H9 (cell line): ENCODE data around the gene RGL1. TPM values are rescaled to one million over a fixed set of nuclear protein-coding genes. Genes with fewer than 3 reads are reported as not detected.

Source experiments
- DNase-seq: peaks from one replicate; pipeline ENCODE4 v3.0.0-alpha.2; 2017
- H2AFZ ChIP-seq: one replicate; pipeline ENCODE4 v1.6.1; 2013; ENCODE audit warnings: mild to moderate bottlenecking, low read length, control low read depth, moderate library complexity
- H2AK5ac ChIP-seq: 2 replicates; pipeline ENCODE4 v1.6.1; 2013; ENCODE audit warnings: low read length, control low read depth, mixed read lengths; ENCODE audit not compliant: insufficient read length
- H2BK120ac ChIP-seq: one replicate; pipeline ENCODE4 v1.6.1; 2013; ENCODE audit warnings: low read depth, mild to moderate bottlenecking, low read length, control low read depth, inconsistent platforms; ENCODE audit not compliant: poor library complexity, severe bottlenecking
- H2BK12ac ChIP-seq: 2 replicates; pipeline ENCODE4 v1.6.1; 2013; ENCODE audit warnings: low read length, control low read depth, mixed read lengths, low read depth; ENCODE audit not compliant: insufficient read length
- H2BK15ac ChIP-seq: 2 replicates; pipeline ENCODE4 v1.6.1; 2013; ENCODE audit warnings: low read depth, low read length, control low read depth
- H2BK20ac ChIP-seq: one replicate; pipeline ENCODE4 v1.6.1; 2013; ENCODE audit warnings: low read depth, mild to moderate bottlenecking, low read length, control low read depth, inconsistent platforms; ENCODE audit not compliant: poor library complexity, severe bottlenecking
- H2BK5ac ChIP-seq: 2 replicates; pipeline ENCODE4 v1.6.1; 2013; ENCODE audit warnings: low read length, control low read depth, mixed read lengths; ENCODE audit not compliant: insufficient read length
- H3K14ac ChIP-seq: 2 replicates; pipeline ENCODE4 v1.6.1; 2013; ENCODE audit warnings: low read length, control low read depth; ENCODE audit not compliant: insufficient read depth
- H3K18ac ChIP-seq: 2 replicates; pipeline ENCODE4 v1.6.1; 2013; ENCODE audit warnings: low read depth, mild to moderate bottlenecking, mixed read lengths, low read length, control low read depth; ENCODE audit not compliant: insufficient read length
- H3K23ac ChIP-seq: 2 replicates; pipeline ENCODE4 v1.6.1; 2013; ENCODE audit warnings: low read length, control low read depth, mixed read lengths, low read depth; ENCODE audit not compliant: insufficient read length
- H3K23me2 ChIP-seq: 2 replicates; pipeline ENCODE4 v1.6.1; 2013; ENCODE audit warnings: low read depth, mild to moderate bottlenecking, mixed read lengths, low read length, control low read depth; ENCODE audit not compliant: insufficient read length, poor library complexity, severe bottlenecking
- H3K27ac ChIP-seq: 2 replicates; pipeline ENCODE4 v1.5.1; 2013; ENCODE audit warnings: low read length, control low read depth, mixed read lengths, low read depth; ENCODE audit not compliant: insufficient read length
- H3K27me3 ChIP-seq: 2 replicates; pipeline ENCODE4 v1.6.1; 2013; ENCODE audit warnings: low read length, control low read depth, inconsistent platforms; ENCODE audit not compliant: insufficient read depth
- H3K4ac ChIP-seq: 2 replicates; pipeline ENCODE4 v1.6.1; 2013; ENCODE audit warnings: low read depth, mild to moderate bottlenecking, control low read depth, inconsistent platforms, low read length, moderate library complexity
- H3K4me1 ChIP-seq: 2 replicates; pipeline ENCODE4 v1.6.1; 2013; ENCODE audit warnings: low read length, control low read depth, inconsistent platforms; ENCODE audit not compliant: insufficient read depth
- H3K4me2 ChIP-seq: 2 replicates; pipeline ENCODE4 v1.6.1; 2013; ENCODE audit warnings: low read length, control low read depth, mixed read lengths; ENCODE audit not compliant: insufficient read length, insufficient read depth
- H3K56ac ChIP-seq: 2 replicates; pipeline ENCODE4 v1.6.1; 2013; ENCODE audit warnings: low read depth, mild to moderate bottlenecking, mixed read lengths, low read length, control low read depth; ENCODE audit not compliant: insufficient read length
- H3K79me1 ChIP-seq: 2 replicates; pipeline ENCODE4 v1.6.1; 2013; ENCODE audit warnings: low read depth, mild to moderate bottlenecking, moderate library complexity, low read length, control low read depth, inconsistent platforms; ENCODE audit not compliant: insufficient read depth, poor library complexity, severe bottlenecking
- H3K79me2 ChIP-seq: 2 replicates; pipeline ENCODE4 v1.6.1; 2013; ENCODE audit warnings: low read length, control low read depth, inconsistent platforms; ENCODE audit not compliant: insufficient read depth
- H3K9ac ChIP-seq: 2 replicates; pipeline ENCODE4 v1.6.1; 2013; ENCODE audit warnings: low read length, control low read depth, mixed read lengths; ENCODE audit not compliant: insufficient read length; ENCODE audit errors: extremely low read depth
- H3K9me3 ChIP-seq: one replicate; pipeline ENCODE4 v1.6.1; 2013; ENCODE audit warnings: low read depth, low read length, inconsistent platforms; ENCODE audit not compliant: control insufficient read depth
- H3T11ph ChIP-seq: one replicate; pipeline ENCODE4 v1.6.1; 2013; ENCODE audit warnings: mild to moderate bottlenecking, low read length, control low read depth, inconsistent platforms
- H4K20me1 ChIP-seq: one replicate; pipeline ENCODE4 v1.6.1; 2013; ENCODE audit not compliant: control insufficient read depth, insufficient read length, insufficient read depth
- H4K5ac ChIP-seq: 2 replicates; pipeline ENCODE4 v1.6.1; 2013; ENCODE audit warnings: low read depth, mild to moderate bottlenecking, mixed read lengths, low read length, control low read depth; ENCODE audit not compliant: insufficient read length
- H4K8ac ChIP-seq: replicated peaks from 2 replicates; pipeline ENCODE4 v1.6.1; 2013; ENCODE audit warnings: low read length, control low read depth, mixed read lengths, low read depth; ENCODE audit not compliant: insufficient read length
- H4K91ac ChIP-seq: 2 replicates; pipeline ENCODE4 v1.6.1; 2013; ENCODE audit warnings: low read depth, mild to moderate bottlenecking, moderate library complexity, mixed read lengths, low read length, control low read depth; ENCODE audit not compliant: insufficient read length
- H3K27ac Mint-ChIP-seq, 3 experiments: 2 replicates in 2 of 3; 3 replicates in 1 of 3; pipeline ENCODE4 v1.8.0; 2020 to 2021; ENCODE audit warnings: mixed read lengths in 3 of 3, mild to moderate bottlenecking in 1 of 3, moderate library complexity in 1 of 3
- H3K27me3 Mint-ChIP-seq: 2 replicates; pipeline ENCODE4 v1.8.0; 2021; ENCODE audit warnings: low read depth, mild to moderate bottlenecking, moderate library complexity, mixed read lengths
- H3K36me3 Mint-ChIP-seq, 3 experiments: 2 replicates in 2 of 3; 3 replicates in 1 of 3; pipeline ENCODE4 v1.8.0; 2020 to 2021; ENCODE audit warnings: low read depth in 3 of 3, mixed read lengths in 3 of 3; ENCODE audit not compliant: insufficient read depth in 1 of 3
- H3K4me1 Mint-ChIP-seq, 2 experiments: 2 replicates each; pipeline ENCODE4 v1.8.0; 2020; ENCODE audit warnings: mixed read lengths in 2 of 2
- H3K4me3 Mint-ChIP-seq, 2 experiments: 2 replicates in 1 of 2; 3 replicates in 1 of 2; pipeline ENCODE4 v1.8.0; 2020 to 2021; ENCODE audit warnings: mild to moderate bottlenecking in 2 of 2, mixed read lengths in 2 of 2, moderate library complexity in 1 of 2
- H3K9me3 Mint-ChIP-seq, 2 experiments: 2 replicates in 1 of 2; 3 replicates in 1 of 2; pipeline ENCODE4 v1.8.0; 2020; ENCODE audit warnings: mild to moderate bottlenecking in 2 of 2, mixed read lengths in 2 of 2, moderate library complexity in 1 of 2
- CTCF ChIP-seq: fragments of 200-600 bp; sonication (generic); conservative IDR thresholded peaks from 3 replicates; pipeline ENCODE4 v1.8.0; 2021; ENCODE audit warnings: antibody characterized with exemption, mild to moderate bottlenecking
- WGBS: extraction: QIAGEN DNeasy Blood & Tissue Kit; methylation state at CpG from one replicate; pipeline ENCODE4 v1.1.7; 2013; ENCODE audit warnings: missing lambda C conversion rate, low lambda C conversion rate, mixed read lengths; ENCODE audit not compliant: insufficient read length; ENCODE audit errors: extremely low coverage; 5-methylcytosine and 5-hydroxymethylcytosine counted together
- total RNA-seq: library from RNA; stranded (reverse); gene quantifications from 2 replicates; pipeline ENCODE4 v1.2.1, GENCODE V29; 2021

Gene RGL1
- total RNA-seq, 1 experiment from 2014 or later = 1.4 TPM

- H3K27me3 Mint-ChIP-seq = peaks cover 42% of the 10 kb centered on the region
- no peaks in the 10 kb centered on the region for H3K36me3 Mint-ChIP-seq
- Histone ChIP-seq H2AFZ (no peak overlapping the region), H3K9me3 (no peaks in the 10 kb centered on the region), H3K23me2 (no peaks in the 10 kb centered on the region), H3K4me1 (no peaks in the 10 kb centered on the region), H3K9ac (no peak overlapping the region), H2BK5ac (no peak overlapping the region), H3K23ac (no peak overlapping the region), H3K18ac (no peak overlapping the region), H3K4me2 (no peak overlapping the region), H2BK120ac (no peak overlapping the region), H2BK15ac (no peak overlapping the region), H4K20me1 (no peaks in the 10 kb centered on the region), H3K27me3 (no peaks in the 10 kb centered on the region), H3K79me1 (no peaks in the 10 kb centered on the region), H3T11ph (no peak overlapping the region), H2BK12ac (no peak overlapping the region), H3K79me2 (no peaks in the 10 kb centered on the region), H3K27ac (no peak overlapping the region), H3K14ac (no peak overlapping the region), H2AK5ac (no peak overlapping the region), H4K8ac (no peak overlapping the region), H3K56ac (no peak overlapping the region), H4K5ac (no peak overlapping the region), H3K4ac (no peak overlapping the region), H2BK20ac (no peak overlapping the region), H4K91ac (no peak overlapping the region)
- no peak for TF ChIP-seq CTCF
- no CpG with 5 or more reads among the region's 5 CpGs for WGBS
- H3K9me3 Mint-ChIP-seq = no peaks in the 10 kb centered on the region
- no peak overlapping the region for H3K4me3 Mint-ChIP-seq
- no peak overlapping the region for H3K27ac Mint-ChIP-seq
- no peaks in the 10 kb centered on the region for H3K4me1 Mint-ChIP-seq
- no peak for DNase-seq
Measured at GRCh38 chr1:183953031-183953430, 148.1 kb downstream of the RGL1 start.
